NCI-H446 treated with DMSO at 0.1 percent for 48 hours (cell line): Measurements from ENCODE around the gene BIVM.

Source experiments
- DNase-seq: peaks from one replicate; lab custom pipeline; 2025; lab: John Stamatoyannopoulos, UW

Gene BIVM

GRCh38 chr13:102881819-102882686, 83.1 kb downstream of the BIVM start:
- DNase-seq: no peak
